HUDEP-2 (cell line): Measurements from ENCODE around the gene SAFB2.

Source experiments
- DNase-seq, 76 experiments: peaks; one replicate each; lab custom pipeline; 2025; ENCODE audit not compliant: unreplicated experiment in 76 of 76; lab: John Stamatoyannopoulos, UW

SAFB2 gene

GRCh38 chr19:5557691-5558090 is 64.9 kb downstream of the SAFB2 start:
- no peak for DNase-seq

DNA sequence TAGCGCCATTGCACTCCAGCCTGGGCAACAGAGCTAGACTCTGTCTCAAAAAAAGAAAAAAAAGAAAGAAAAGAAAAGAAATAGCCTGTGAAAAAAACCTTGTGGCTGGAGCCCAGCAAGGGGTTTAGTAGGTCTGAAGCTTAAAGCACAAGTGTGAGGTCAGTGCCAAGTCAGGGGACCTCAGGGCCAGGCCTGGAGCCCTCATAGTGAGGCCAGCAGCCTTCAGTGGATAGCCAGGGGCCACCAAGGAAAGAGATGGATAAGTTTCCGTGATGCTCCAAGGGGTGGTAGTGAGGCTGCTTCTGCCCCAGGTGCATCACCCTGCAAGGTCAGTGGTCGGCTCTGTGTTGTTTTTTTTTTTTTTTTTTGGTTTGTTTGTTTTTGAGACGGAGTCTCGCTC is 67.7 kb downstream of the SAFB2 start:
- DNase-seq, result no peak

- DNase-seq, result peak in 37 of 76 experiments; percentile 14 to 88 (median 41)
Observed at GRCh38 chr19:5553892-5554291, 68.7 kb downstream of the SAFB2 start.

DNA sequence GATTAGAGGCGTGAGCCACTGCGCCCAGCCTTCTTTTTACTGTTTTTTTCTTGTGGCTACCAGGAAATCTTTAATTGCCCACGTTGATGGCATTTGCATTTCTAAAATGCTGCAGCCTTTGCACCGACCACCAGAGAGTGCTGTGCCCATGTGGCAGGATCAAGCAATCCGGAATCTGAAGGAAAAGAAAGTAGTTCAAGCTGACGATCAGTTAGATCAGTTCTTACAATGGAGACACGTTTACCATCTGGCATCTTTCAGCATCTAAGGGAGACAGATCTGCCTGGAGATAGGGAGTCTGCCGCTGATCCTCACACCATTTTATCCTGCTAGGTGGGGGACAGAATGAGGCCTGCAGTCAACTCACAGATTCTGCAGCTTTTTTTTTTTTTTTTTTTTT is 74.7 kb downstream of the SAFB2 start:
- DNase-seq, result peak in 55 of 76 experiments; percentile 13 to 88 (median 45)

DNA sequence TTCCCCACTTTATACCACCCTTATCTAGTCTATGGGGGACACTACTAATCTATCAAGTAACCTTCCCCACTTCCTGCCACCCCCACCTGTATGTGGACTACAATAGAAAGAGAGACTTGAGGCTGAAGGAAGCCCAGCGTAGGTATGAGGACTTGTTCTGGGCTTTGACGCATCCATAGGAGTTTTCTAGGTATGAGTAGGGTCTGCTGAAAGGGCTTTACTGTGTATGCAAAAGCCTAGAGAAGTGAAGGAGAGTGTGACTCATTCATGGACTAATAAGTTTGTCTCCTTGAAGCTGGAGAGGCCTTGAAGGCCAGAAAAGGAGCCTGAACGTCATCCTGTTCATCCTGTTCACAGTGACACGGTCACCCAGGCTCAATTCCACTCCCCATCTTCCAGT is 76.6 kb downstream of the SAFB2 start:
- DNase-seq, result no peak

- DNase-seq, result no peak
Observed at GRCh38 chr19:5545051-5545450, 77.5 kb downstream of the SAFB2 start.

DNA sequence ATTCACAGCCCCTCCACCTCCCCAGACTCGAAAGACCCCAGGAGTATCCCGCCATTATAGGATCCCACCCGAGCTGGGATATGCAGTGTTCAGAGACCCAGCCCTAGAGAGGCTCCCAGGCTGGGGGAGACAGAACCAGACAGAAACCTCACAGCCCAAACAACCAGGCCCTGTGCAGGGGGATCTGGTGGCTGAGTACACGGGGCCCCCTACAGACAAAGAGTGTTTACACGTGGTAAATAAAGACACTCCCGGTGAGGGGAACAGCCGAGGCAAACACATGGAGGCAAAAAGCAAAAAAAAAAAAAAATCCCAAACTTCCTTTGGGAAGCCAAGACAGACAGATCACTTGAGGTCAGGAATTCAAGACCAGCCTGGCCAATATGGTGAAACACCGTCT is 79.9 kb downstream of the SAFB2 start:
- no peak for DNase-seq

DNA sequence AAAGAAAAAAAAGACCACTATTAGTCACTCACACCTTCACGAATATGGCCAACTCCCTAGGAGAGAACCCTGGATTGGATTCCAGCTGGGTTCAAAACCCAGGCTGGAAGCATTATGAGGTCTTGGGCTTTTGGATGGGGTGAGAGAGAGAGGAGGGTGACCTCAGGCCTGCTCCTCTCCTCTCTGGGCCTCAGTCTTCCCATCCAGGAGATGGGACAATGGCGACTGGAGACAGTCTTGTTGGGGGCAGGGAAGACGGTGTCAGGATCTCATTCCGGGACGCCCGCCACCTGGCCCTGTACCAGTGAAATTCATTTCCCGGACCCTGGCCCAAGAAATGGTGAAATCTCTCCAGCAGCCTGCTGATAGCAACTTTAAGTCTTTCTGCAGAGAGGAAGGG is 81.1 kb downstream of the SAFB2 start:
- DNase-seq, result no peak

DNA sequence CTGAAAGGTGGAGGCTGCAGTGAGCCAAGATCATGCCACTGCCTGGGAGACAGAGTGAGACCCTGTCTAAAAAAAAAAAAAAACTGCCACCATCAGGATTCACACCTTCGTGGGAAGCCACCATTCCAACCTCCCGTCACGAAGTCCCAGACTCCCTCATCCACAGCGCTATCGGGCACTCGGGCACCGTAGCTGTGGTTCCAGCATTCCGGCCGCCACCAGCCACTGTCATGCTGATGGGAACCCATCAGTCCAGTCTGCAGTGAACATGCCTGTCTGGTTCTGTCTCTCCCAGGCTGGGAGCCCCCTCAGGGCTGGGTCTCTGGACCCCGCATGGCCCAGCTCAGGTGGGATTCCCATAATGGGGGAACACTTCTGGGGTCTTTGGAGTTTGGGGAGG is 82.4 kb downstream of the SAFB2 start:
- no peak for DNase-seq

GRCh38 chr19:5537870-5538269 is 84.7 kb downstream of the SAFB2 start:
- DNase-seq, result no peak
